GM23338 (cell line): Measurements from ENCODE around the gene WNT5B. TPM values are rescaled to one million over a fixed set of nuclear protein-coding genes. Genes with fewer than 3 reads are reported as not detected.

ENCODE experiments used
- ATAC-seq: fragments of 200-7000 bp; cut with Tn5 transposase; 3 replicates; pipeline ENCODE4 v1.9.1; 2020
- DNase-seq: peaks from one replicate; pipeline ENCODE4 v3.0.0-alpha.2; 2015; ENCODE audit warnings: low spot score
- H2AFZ ChIP-seq: fragments of 200-600 bp; sonication (generic); 2 replicates; pipeline ENCODE4 v1.8.0; 2016; ENCODE audit warnings: antibody characterized with exemption, mild to moderate bottlenecking, moderate library complexity
- H3F3A ChIP-seq: fragments of 200-600 bp; sonication (generic); replicated peaks from 2 replicates; pipeline ENCODE4 v1.8.0; 2017; ENCODE audit warnings: antibody characterized with exemption, mixed run types, low read depth
- H3K27ac ChIP-seq: fragments of 200-600 bp; sonication (generic); 2 replicates; pipeline ENCODE4 v1.6.1; 2016; ENCODE audit warnings: low read depth
- H3K27me3 ChIP-seq: fragments of 200-600 bp; sonication (generic); 2 replicates; pipeline ENCODE4 v1.8.0; 2016; ENCODE audit warnings: mild to moderate bottlenecking, mixed run types, moderate library complexity; ENCODE audit not compliant: insufficient read depth
- H3K36me3 ChIP-seq: fragments of 200-600 bp; sonication (generic); 2 replicates; pipeline ENCODE4 v1.8.0; 2016; ENCODE audit warnings: mild to moderate bottlenecking; ENCODE audit not compliant: insufficient read depth
- H3K4me1 ChIP-seq: fragments of 200-600 bp; sonication (generic); 2 replicates; pipeline ENCODE4 v1.8.0; 2016; ENCODE audit warnings: mild to moderate bottlenecking, moderate library complexity; ENCODE audit not compliant: insufficient read depth
- H3K4me2 ChIP-seq: fragments of 200-600 bp; sonication (generic); 2 replicates; pipeline ENCODE4 v1.7.1; 2017; ENCODE audit warnings: mixed run types
- H3K4me3 ChIP-seq: fragments of 200-600 bp; sonication (generic); 2 replicates; pipeline ENCODE4 v1.6.1; 2016; ENCODE audit warnings: mixed run types
- H3K79me2 ChIP-seq: fragments of 200-600 bp; sonication (generic); replicated peaks from 2 replicates; pipeline ENCODE4 v1.8.0; 2017; ENCODE audit warnings: mild to moderate bottlenecking; ENCODE audit not compliant: insufficient read depth
- H3K9me2 ChIP-seq: fragments of 200-600 bp; sonication (generic); 2 replicates; pipeline ENCODE4 v1.8.0; 2017; ENCODE audit not compliant: insufficient read depth
- H4K20me1 ChIP-seq: fragments of 200-600 bp; sonication (generic); replicated peaks from 2 replicates; pipeline ENCODE4 v1.8.0; 2017; ENCODE audit warnings: mild to moderate bottlenecking; ENCODE audit not compliant: insufficient read depth
- H3K27ac Mint-ChIP-seq: 2 replicates; pipeline ENCODE4 v1.8.0; 2020; ENCODE audit warnings: inconsistent platforms, mild to moderate bottlenecking, moderate library complexity, mixed read lengths
- H3K27me3 Mint-ChIP-seq: 3 replicates; pipeline ENCODE4 v1.8.0; 2022; ENCODE audit warnings: low read depth, mild to moderate bottlenecking, moderate library complexity, mixed read lengths, inconsistent platforms; ENCODE audit not compliant: insufficient read depth, poor library complexity
- H3K36me3 Mint-ChIP-seq: 3 replicates; pipeline ENCODE4 v1.8.0; 2021; ENCODE audit warnings: low read depth, mild to moderate bottlenecking, inconsistent platforms, moderate library complexity, mixed read lengths
- H3K4me1 Mint-ChIP-seq: 3 replicates; pipeline ENCODE4 v1.8.0; 2020; ENCODE audit warnings: mild to moderate bottlenecking, inconsistent platforms, mixed read lengths
- H3K4me3 Mint-ChIP-seq: 3 replicates; pipeline ENCODE4 v1.8.0; 2021; ENCODE audit warnings: moderate library complexity, mild to moderate bottlenecking, inconsistent platforms, mixed read lengths
- H3K9me3 Mint-ChIP-seq: 3 replicates; pipeline ENCODE4 v1.8.0; 2020; ENCODE audit warnings: moderate library complexity, mild to moderate bottlenecking, inconsistent platforms, mixed read lengths
- EZH2 ChIP-seq: fragments of 200-600 bp; sonication (generic); IDR thresholded peaks from one replicate; pipeline ENCODE4 v1.8.0; 2017; ENCODE audit warnings: antibody characterized with exemption, mild to moderate bottlenecking, low read depth; ENCODE audit not compliant: unreplicated experiment
- EZH2phosphoT487 ChIP-seq: fragments of 200-600 bp; sonication (generic); IDR thresholded peaks from one replicate; pipeline ENCODE4 v1.8.1; 2018; ENCODE audit warnings: antibody characterized with exemption; ENCODE audit not compliant: unreplicated experiment
- NANOG ChIP-seq: IDR thresholded peaks from 2 replicates; pipeline ENCODE4 v1.6.1; 2016; ENCODE audit warnings: antibody characterized with exemption, borderline replicate concordance
- STAT1 ChIP-seq: IDR thresholded peaks from one replicate; pipeline ENCODE4 v1.6.1; 2016; ENCODE audit warnings: antibody characterized with exemption; ENCODE audit not compliant: unreplicated experiment
- microRNA-seq: library from miRNA; unstranded; fragments of <30 nt; microRNA quantifications from one replicate; pipeline ENCODE4, GENCODE V29; 2017
- polyA plus RNA-seq: library from polyadenylated mRNA; unstranded; fragments of >200 nt; fragmentation: Nextera tagmentation; extraction: Ambion mirVana; gene quantifications from 2 replicates; pipeline ENCODE4 v1.2.1, GENCODE V29; 2016
- small RNA-seq: library from RNA; depleted of rRNA; stranded (forward); fragments of <200 nt; gene quantifications from one replicate; pipeline ENCODE3, GENCODE V24; 2014; ENCODE audit warnings: low replicate concordance
- total RNA-seq: library from RNA; depleted of rRNA; stranded (reverse); fragments of >200 nt; shearing (Covaris generic); gene quantifications from 2 replicates; pipeline ENCODE4 v1.2.3, GENCODE V29; 2014; rRNA removed
- TF ChIP-seq, protein P1 (sequence below): IDR thresholded peaks from one replicate; pipeline ENCODE4 v1.6.1; 2018; ENCODE audit warnings: antibody characterized with exemption; ENCODE audit not compliant: unreplicated experiment

WNT5B gene
- total and polyA plus RNA-seq, 2 experiments from 2014 or later: 1.4 to 2.7 TPM

- Mint-ChIP-seq H3K4me3 (no peak overlapping the region), H3K27ac (no peak overlapping the region), H3K9me3 (no peaks in the 10 kb centered on the region), H3K36me3 (peaks cover 13% of the 10 kb centered on the region), H3K27me3 (peaks cover 4% of the 10 kb centered on the region), H3K4me1 (peaks cover 27% of the 10 kb centered on the region)
- H3K9me2 ChIP-seq: no peaks in the 10 kb centered on the region
- H3K4me1 ChIP-seq: peaks cover 7% of the 10 kb centered on the region
- H3K27ac ChIP-seq: no peak overlapping the region
- H2AFZ ChIP-seq: no peak overlapping the region
- peaks cover 100% of the 10 kb centered on the region for H3K79me2 ChIP-seq
- H3K27me3 ChIP-seq: no peaks in the 10 kb centered on the region
- no peak for ATAC-seq
- H3K4me2 ChIP-seq: no peak overlapping the region
- no peak for DNase-seq
- no peak overlapping the region for H3K4me3 ChIP-seq
- no peak for TF ChIP-seq EZH2phosphoT487
- TF ChIP-seq STAT1: no peak
- TF ChIP-seq NANOG: no peak
- TF ChIP-seq, protein P1, sequence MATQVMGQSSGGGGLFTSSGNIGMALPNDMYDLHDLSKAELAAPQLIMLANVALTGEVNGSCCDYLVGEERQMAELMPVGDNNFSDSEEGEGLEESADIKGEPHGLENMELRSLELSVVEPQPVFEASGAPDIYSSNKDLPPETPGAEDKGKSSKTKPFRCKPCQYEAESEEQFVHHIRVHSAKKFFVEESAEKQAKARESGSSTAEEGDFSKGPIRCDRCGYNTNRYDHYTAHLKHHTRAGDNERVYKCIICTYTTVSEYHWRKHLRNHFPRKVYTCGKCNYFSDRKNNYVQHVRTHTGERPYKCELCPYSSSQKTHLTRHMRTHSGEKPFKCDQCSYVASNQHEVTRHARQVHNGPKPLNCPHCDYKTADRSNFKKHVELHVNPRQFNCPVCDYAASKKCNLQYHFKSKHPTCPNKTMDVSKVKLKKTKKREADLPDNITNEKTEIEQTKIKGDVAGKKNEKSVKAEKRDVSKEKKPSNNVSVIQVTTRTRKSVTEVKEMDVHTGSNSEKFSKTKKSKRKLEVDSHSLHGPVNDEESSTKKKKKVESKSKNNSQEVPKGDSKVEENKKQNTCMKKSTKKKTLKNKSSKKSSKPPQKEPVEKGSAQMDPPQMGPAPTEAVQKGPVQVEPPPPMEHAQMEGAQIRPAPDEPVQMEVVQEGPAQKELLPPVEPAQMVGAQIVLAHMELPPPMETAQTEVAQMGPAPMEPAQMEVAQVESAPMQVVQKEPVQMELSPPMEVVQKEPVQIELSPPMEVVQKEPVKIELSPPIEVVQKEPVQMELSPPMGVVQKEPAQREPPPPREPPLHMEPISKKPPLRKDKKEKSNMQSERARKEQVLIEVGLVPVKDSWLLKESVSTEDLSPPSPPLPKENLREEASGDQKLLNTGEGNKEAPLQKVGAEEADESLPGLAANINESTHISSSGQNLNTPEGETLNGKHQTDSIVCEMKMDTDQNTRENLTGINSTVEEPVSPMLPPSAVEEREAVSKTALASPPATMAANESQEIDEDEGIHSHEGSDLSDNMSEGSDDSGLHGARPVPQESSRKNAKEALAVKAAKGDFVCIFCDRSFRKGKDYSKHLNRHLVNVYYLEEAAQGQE: no peak
- no peak for TF ChIP-seq EZH2
- no peaks in the 10 kb centered on the region for H3K36me3 ChIP-seq
- H3F3A ChIP-seq: no peaks in the 10 kb centered on the region
- H4K20me1 ChIP-seq: peaks cover 41% of the 10 kb centered on the region
Measured at GRCh38 chr12:1696800-1697199, 67.8 kb downstream of the WNT5B start.

Small RNA genes within 50 kb of the gene (microRNA-seq; reads per million reads assigned to microRNA genes)
- gene MIR3649: not detected

Small RNA genes within 50 kb of the gene (small RNA-seq; reads per million reads assigned to genes)
- not detected for gene MIR3649

Other genes starting within 250 kb of the WNT5B start
- 9.1 and 9.4 TPM in 2 replicates for gene FBXL14, start 34.6 kb upstream of the WNT5B start, total RNA-seq
- gene FBXL14, start 34.6 kb upstream of the WNT5B start, polyA plus RNA-seq: 0.40 and 0.74 TPM in 2 replicates
- gene ADIPOR2, start 61.8 kb downstream of the WNT5B start, total RNA-seq: 36.2 and 36.3 TPM in 2 replicates
- 11.4 and 11.7 TPM in 2 replicates for gene ADIPOR2, start 61.8 kb downstream of the WNT5B start, polyA plus RNA-seq
- gene LRTM2, start 191.3 kb downstream of the WNT5B start, total RNA-seq: 0.12 TPM in 1 of 2 replicates, not detected in the other
- 0.08 TPM in 1 of 2 replicates, not detected in the other for gene LRTM2, start 191.3 kb downstream of the WNT5B start, polyA plus RNA-seq